ENCODE measurements around the gene TANC2. TPM values are rescaled to one million over a fixed set of nuclear protein-coding genes. Genes with fewer than 3 reads are reported as not detected.

Gene TANC2
- 14.9 and 15.1 TPM in 2 replicates for total RNA-seq

GRCh38 chr17:62965686-62966425 is at the start of gene TANC2:
TSS of gene TANC2 (plus strand) at chr17:62966235. CDS start at chr17:63009560, 43,325 bp downstream.

Other genes starting within 250 kb of the TANC2 start
- gene MARCHF10, start 157.9 kb upstream of the TANC2 start, total RNA-seq = not detected in 2 replicates